ENCODE results near the gene ZNF155. TPM values are rescaled to one million over a fixed set of nuclear protein-coding genes. Genes with fewer than 3 reads are reported as not detected.

Gene ZNF155
- total RNA-seq, 1 donor from 2014 or later: 9.7 TPM

- TF ChIP-seq CTCF (IDR thresholded peaks at IDR 0.05; ENCODE audit: insufficient read depth, low read length, severe bottlenecking): no peak
- Histone ChIP-seq H3K27me3 (ENCODE audit: control insufficient read depth, insufficient read depth, low read length) (no peaks in the 10 kb centered on the region), H3K4me3 (ENCODE audit: low read depth, low read length) (no peak overlapping the region), H3K36me3 (ENCODE audit: control insufficient read depth, insufficient read depth, low read length) (peaks cover 7% of the 10 kb centered on the region)
- DNase-seq (ENCODE audit: low read depth) (no peak), FAIRE-seq (no peak)
Observed at GRCh38 chr19:44032001-44032610, 48.1 kb downstream of the ZNF155 start.

DNA sequence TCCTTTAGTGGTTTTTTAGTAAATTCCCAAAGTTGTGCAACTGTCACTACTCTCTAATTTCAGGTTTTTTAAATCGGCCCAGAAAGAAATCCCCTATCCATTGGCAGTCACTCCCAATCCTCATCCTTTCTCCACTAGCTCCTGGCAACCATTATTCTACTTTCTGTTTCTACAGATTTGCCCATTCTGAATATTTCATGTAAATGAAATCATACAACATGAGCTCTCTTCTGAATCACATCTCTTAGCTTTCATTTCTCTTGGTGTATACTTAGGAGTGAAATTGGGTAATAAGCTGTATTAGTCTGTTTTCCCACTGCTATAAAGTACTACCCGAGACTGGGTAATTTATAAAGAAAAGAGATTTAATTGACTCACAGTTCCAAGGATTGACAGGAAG is 58.2 kb downstream of the ZNF155 start:
- FAIRE-seq (no peak), DNase-seq (ENCODE audit: low read depth) (no peak)
- no peaks in the 10 kb centered on the region for H3K36me3 ChIP-seq (ENCODE audit: control insufficient read depth, insufficient read depth, low read length)
- TF ChIP-seq CTCF (IDR thresholded peaks at IDR 0.05; ENCODE audit: insufficient read depth, low read length, severe bottlenecking): no peak
- H3K27me3 ChIP-seq (ENCODE audit: control insufficient read depth, insufficient read depth, low read length): no peaks in the 10 kb centered on the region
- no peak overlapping the region for H3K4me3 ChIP-seq (ENCODE audit: low read depth, low read length)

Other genes starting within 250 kb of the ZNF155 start
- gene SMG9, start 229.2 kb upstream of the ZNF155 start, total RNA-seq: 4.0 and 4.7 TPM in 2 replicates
- 0.26 and 9.7 TPM in 2 replicates for gene KCNN4, start 203.2 kb upstream of the ZNF155 start, total RNA-seq
- 0.38 and 0.53 TPM in 2 replicates for gene LYPD5, start 181.7 kb upstream of the ZNF155 start, total RNA-seq
- 9.1 and 12.4 TPM in 2 replicates for gene ZNF283, start 156.9 kb upstream of the ZNF155 start, total RNA-seq
- 1.3 and 2.0 TPM in 2 replicates for gene ZNF404, start 100.2 kb upstream of the ZNF155 start, total RNA-seq
- 11.8 and 13.7 TPM in 2 replicates for gene ZNF45, start 48.9 kb upstream of the ZNF155 start, total RNA-seq
- gene ZNF221, start 33.0 kb upstream of the ZNF155 start, total RNA-seq: 4.7 and 6.1 TPM in 2 replicates
- 3.9 and 4.0 TPM in 2 replicates for gene ZNF230, start 18.8 kb downstream of the ZNF155 start, total RNA-seq
- gene ZNF222, start 41.2 kb downstream of the ZNF155 start, total RNA-seq: 8.2 and 8.7 TPM in 2 replicates
- 5.8 and 6.1 TPM in 2 replicates for gene ZNF223, start 67.8 kb downstream of the ZNF155 start, total RNA-seq
- 2.3 and 2.4 TPM in 2 replicates for gene ZNF284, start 88.0 kb downstream of the ZNF155 start, total RNA-seq
- 24.5 and 27.0 TPM in 2 replicates for gene ZNF224, start 110.2 kb downstream of the ZNF155 start, total RNA-seq
- 4.2 TPM in 2 replicates for gene ZNF225, start 129.2 kb downstream of the ZNF155 start, total RNA-seq
- gene ZNF234, start 157.4 kb downstream of the ZNF155 start, total RNA-seq: 6.9 and 9.0 TPM in 2 replicates
- 14.0 and 16.5 TPM in 2 replicates for gene ZNF226, start 180.9 kb downstream of the ZNF155 start, total RNA-seq
- 13.8 and 15.8 TPM in 2 replicates for gene ZNF227, start 228.3 kb downstream of the ZNF155 start, total RNA-seq

Measured in bronchial epithelial cell (primary cell).